ENCODE data around the gene ADAMTS8. TPM values are rescaled to one million over a fixed set of nuclear protein-coding genes. Genes with fewer than 3 reads are reported as not detected.

Gene ADAMTS8
- total RNA-seq, 1 experiment from 2014 or later = 0.07 TPM

GRCh38 chr11:130474637-130475400 lies 46.4 kb upstream of the ADAMTS8 start:
- H3K9me2 ChIP-seq (ENCODE audit: insufficient read depth) = no peaks in the 10 kb centered on the region
- H3K4me1 ChIP-seq (ENCODE audit: control insufficient read depth in 1 of 2, insufficient read depth in 2 of 2, low read length in 2 of 2) = peaks cover 8 to 15% of the 10 kb centered on the region in 2 experiments; a peak in 3 of 4 replicates
- H3K4me2 ChIP-seq (ENCODE audit: low read length) = no peak overlapping the region
- H3K4me3 ChIP-seq (replicated peaks in 1 of 2; ENCODE audit: low read depth in 1 of 2, low read length in 2 of 2) = no peak overlapping the region
- no peak for TF ChIP-seq ZNF274 (IDR thresholded peaks at IDR 0.05; ENCODE audit: low read depth, low read length)
- TF ChIP-seq JUND (IDR thresholded peaks at IDR 0.05) = no peak
- no peak for TF ChIP-seq FOSL1 (IDR thresholded peaks at IDR 0.05; ENCODE audit: low read depth)
- no peak for TF ChIP-seq RAD21 (IDR thresholded peaks at IDR 0.05; ENCODE audit: low read depth)
- no peak for TF ChIP-seq CTCF (IDR thresholded peaks at IDR 0.05 in 2 of 3, conservative IDR thresholded peaks at IDR 0.05 in 1 of 3; ENCODE audit: borderline replicate concordance in 1 of 3, insufficient read depth in 1 of 3, low read depth in 2 of 3, low read length in 2 of 3)
- TF ChIP-seq EGR1 (IDR thresholded peaks at IDR 0.05; ENCODE audit: low read depth) = no peak
- TF ChIP-seq MAX (IDR thresholded peaks at IDR 0.05) = no peak
- TF ChIP-seq SP1 (IDR thresholded peaks at IDR 0.05; ENCODE audit: low read depth) = no peak
- no peak for TF ChIP-seq TCF7L2 (IDR thresholded peaks at IDR 0.05; ENCODE audit: borderline replicate concordance, extremely low read depth, insufficient read depth, insufficient read length)
- no peak for TF ChIP-seq ZBTB33 (IDR thresholded peaks at IDR 0.05; ENCODE audit: extremely low read depth, insufficient replicate concordance, low read length)
- no peak for TF ChIP-seq ATF3 (IDR thresholded peaks at IDR 0.05)
- no peak for TF ChIP-seq ZFX (IDR thresholded peaks at IDR 0.05)
- TF ChIP-seq CBX3 (IDR thresholded peaks at IDR 0.05; ENCODE audit: low read depth) = no peak
- no peak for TF ChIP-seq ELF1 (IDR thresholded peaks at IDR 0.05; ENCODE audit: borderline replicate concordance, low read depth)
- CTCF ChIA-PET = no interaction called here
- H3K27ac ChIP-seq (ENCODE audit: low read depth, low read length) = no peak overlapping the region
- H3K36me3 ChIP-seq (ENCODE audit: control insufficient read depth in 1 of 2, insufficient read depth in 2 of 2, low read length in 2 of 2) = no peaks in the 10 kb centered on the region
- no peaks in the 10 kb centered on the region for H4K20me1 ChIP-seq (ENCODE audit: insufficient read depth)
- DNase-seq (ENCODE audit: low read depth, low spot score) (no peak), ATAC-seq (no peak)
- POLR2A ChIA-PET = no interaction called here
- no peak overlapping the region for H2AFZ ChIP-seq (ENCODE audit: low read depth, low read length, poor library complexity, severe bottlenecking)
- H3K9ac ChIP-seq (ENCODE audit: low read length) = no peak overlapping the region
- RAD21 ChIA-PET (ENCODE audit: low non-redundant PET in 1 of 2, low total read pairs in 2 of 2, uncharacterized antibody in 2 of 2, unreplicated experiment in 2 of 2) = no interaction called here
- no peaks in the 10 kb centered on the region for H3K9me3 ChIP-seq (ENCODE audit: control insufficient read depth in 1 of 2, insufficient read depth in 1 of 2, low read depth in 1 of 2, low read length in 2 of 2)
- no TSS peak for BruUV-seq (replicated peaks)
- no peaks in the 10 kb centered on the region for H3K79me2 ChIP-seq (ENCODE audit: insufficient read depth, low read length)
- intact Hi-C loops (cut with micrococcal nuclease) = no loop called here
- H3K27me3 ChIP-seq (ENCODE audit: insufficient read depth, low read length) = no peaks in the 10 kb centered on the region

Data from HCT116 (cell line).